ENCODE data around the gene MVB12A.

Gene MVB12A

GRCh38 chr19:17405250-17406045 lies 14.4 kb upstream of the MVB12A start, which contains the start of gene BST2:
Gene BST2, minus strand, starts transcription at chr19:17405630. Its CDS starts 55 bp downstream, at chr19:17405575.
- DNase-seq = peak; percentile 59

DNA sequence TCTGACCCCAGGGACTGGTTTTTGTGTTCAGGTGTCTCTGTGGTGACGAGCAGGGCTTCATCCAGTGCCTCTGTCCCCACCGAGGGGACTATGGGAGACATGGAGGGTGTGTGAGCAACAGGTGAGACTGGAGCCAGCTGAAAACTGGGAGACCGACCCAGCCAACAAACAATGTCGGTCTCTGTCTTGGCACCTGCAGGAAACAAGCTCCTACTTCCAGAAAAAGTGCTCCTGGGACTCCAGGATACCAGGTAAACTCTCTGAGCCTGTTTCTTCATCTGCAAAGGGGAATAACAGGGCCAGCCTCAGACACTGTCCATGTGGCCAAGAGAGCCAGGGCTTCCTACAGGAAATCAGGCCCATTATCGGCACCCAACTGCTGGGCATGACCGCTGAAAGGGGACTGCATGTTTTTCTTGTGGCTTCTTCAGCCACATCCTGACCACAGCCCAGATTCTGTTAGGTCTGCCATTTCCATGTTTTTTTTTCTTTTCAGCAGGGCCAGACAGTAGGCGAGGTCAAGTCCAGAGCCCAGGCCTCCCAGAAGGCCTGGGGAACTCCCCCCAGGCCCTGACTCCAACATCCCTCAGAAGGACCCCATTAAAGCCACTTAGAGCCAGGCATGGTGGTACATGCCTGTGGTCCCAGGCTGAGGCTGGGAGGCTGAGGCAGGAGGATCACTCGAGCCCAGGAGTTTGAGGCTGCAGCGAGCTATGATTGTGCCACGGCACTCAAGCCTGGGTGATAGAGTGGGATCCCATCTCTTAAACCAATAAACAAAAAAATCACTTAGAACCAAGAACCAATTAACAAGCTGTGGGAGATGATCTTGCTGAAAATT lies 13.6 kb upstream of the MVB12A start:
- no peak for DNase-seq

DNA sequence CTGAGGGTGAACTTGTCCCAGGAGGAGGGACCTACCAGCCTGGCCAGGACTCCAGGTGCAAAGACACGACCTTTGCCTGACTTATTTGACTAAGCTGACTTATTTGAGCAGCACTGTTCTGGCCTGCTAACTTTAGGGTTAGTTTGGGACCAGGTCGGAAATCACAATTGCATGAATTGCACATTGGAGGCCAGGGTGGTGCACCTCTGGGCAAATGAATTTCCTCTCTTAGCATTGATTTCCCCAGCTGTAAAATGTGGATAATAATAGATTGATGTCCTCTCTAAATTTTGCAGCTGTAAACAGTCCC lies 13.0 kb upstream of the MVB12A start:
- no peak for DNase-seq

GRCh38 chr19:17409990-17410389 lies 9.9 kb upstream of the MVB12A start:
- no peak for DNase-seq

- DNase-seq = no peak
These were observed 8.0 kb upstream of the MVB12A start for GRCh38 chr19:17411801-17412200.

GRCh38 chr19:17414097-17414496 lies 5.8 kb upstream of the MVB12A start:
- DNase-seq = no peak

DNA sequence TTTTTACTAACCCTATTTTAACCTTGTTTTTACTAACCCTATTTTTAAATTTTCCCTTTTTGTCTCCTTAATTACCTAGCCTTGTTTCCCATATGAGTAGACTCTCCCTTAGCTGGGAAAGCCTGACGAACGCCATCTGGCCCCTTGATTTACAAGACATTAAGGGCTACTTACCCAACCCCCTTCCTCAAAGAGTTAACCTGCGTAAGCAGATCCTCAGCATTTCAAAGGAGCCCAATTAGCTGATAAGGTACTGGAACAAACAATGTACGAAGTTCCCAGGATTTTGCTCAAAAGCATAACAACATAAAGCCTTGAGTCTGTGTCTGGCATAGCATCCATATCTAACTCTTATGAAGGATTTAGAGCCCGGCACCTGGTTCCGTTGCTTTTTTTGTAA lies 4.7 kb upstream of the MVB12A start:
- DNase-seq = no peak

GRCh38 chr19:17418710-17419109 lies 1.1 kb upstream of the MVB12A start:
- no peak for DNase-seq

DNA sequence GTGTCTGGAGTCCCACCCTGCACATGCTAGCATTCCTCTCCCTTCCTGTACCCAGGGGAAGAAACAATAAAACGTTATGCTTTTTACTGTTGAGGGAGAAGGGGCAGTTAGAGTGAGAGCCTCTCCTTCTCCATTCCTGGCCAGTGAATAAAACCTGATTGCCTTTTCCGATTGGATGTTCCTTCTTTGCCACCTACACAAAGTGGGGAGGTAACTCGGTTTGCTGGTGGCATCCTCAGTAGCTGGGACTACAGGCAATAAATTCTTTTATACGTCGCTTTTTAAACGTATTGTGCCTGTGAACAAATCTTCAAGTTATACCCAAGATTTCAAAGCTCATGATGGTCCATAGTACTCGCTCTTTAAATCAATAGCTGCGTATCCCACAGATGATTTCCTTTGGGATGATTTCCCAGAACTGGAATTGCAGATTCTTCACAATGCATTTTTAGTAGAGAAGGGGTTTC lies 660 bp upstream of the MVB12A start:
- no peak for DNase-seq

DNA sequence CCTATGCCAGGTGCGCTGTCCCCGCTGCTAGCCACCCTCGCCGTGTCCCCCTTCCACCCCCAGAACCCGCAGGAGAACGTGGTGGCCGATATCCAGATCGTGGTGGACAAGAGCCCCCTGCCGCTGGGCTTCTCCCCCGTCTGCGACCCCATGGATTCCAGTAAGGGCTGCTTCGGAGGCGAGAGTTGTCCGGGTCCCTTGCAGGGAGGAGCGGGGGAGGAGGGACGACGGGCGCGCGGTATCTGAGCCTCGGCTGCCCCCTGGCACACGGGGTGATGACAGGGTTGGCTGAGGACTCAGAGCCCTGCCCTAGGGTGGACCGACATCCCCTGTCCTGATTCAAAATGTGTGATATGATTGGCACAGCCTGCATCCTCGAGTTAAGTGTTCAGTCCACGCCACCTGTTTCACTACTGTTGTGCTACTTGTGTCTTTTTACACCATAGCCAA lies 653 bp downstream of the MVB12A start:
- peak; percentile 56 for DNase-seq

DNA sequence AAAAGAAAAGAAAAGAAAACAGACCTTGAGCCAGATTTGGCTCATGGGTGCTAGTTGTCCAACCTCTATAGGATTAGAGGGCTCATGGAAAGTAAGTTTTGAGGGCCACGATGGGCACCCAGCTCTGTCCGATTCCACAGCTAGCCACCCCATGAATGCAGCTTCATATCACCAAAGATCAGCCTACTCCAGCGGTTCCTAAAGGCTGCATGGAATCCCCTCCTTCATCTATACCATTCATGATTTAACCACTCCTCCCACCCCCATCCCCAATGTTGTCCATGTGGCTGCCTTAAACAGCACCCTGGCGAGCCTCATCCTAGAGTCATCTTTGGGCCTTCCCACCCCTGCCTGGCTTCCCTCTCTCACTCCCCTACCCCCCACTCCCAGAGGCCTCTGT lies 2.1 kb downstream of the MVB12A start:
- DNase-seq = no peak

DNA sequence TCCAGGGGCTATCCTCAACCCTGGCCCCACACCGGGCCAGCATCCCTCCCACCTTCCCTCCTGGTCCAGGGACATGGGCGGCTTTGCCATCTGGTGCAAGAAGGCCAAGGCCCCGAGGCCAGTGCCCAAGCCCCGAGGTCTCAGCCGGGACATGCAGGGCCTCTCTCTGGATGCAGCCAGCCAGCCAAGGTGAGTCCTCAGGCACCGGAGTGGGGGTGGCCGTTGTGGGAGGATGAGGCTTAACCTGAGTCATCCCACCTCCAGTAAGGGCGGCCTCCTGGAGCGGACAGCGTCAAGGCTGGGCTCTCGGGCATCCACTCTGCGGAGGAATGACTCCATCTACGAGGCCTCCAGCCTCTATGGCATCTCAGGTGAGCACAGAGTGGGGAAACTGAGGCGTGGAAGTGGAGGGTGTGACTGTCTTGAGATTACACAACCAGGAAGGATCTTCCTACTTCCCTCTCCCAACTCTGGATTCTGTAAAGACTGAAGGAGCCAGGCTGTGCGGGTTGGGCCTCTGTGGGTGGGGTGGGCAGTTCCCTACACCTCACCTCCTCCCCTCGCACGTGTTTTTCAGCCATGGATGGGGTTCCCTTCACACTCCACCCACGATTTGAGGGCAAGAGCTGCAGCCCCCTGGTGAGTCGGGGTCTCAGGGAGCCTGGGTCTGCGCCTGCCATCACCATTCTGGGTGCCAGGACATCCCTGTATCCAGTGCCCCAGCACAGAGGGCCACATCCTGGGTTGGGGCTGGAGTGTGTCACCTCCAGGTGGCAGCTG lies 3.8 kb downstream of the MVB12A start:
- no peak for DNase-seq

DNA sequence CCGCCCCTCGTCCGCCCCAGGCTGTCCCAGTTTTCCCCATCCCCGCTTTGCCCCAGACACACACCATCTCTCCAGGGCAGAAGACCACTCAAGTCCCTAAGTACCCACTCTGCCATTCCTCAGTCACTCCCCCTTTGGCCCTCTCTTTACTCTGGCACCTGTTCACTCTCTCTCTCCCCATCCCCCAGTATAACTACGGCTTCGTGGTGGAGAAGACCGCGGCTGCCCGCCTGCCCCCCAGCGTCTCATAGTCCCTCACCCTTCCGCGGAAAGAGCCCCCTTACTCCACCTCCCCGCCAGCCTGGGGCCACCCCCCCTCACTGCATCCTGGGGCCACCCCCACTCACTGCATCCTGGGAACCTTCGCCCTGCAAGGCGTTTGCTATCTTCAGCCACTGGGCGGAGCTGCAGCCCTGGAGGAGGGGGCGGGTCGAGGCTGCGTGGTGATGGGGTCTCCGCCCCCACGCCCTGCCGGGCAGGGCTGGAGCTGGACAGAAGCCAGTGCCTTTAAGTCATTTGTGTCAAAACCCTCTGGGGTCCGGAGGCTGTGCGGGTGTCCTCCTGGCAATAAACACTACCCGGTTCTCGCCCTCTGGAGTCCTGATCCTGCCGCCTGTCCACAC lies 5.0 kb downstream of the MVB12A start:
- DNase-seq = peak; percentile 52

GRCh38 chr19:17429641-17430113 lies 9.8 kb downstream of the MVB12A start:
- no peak for DNase-seq

DNA sequence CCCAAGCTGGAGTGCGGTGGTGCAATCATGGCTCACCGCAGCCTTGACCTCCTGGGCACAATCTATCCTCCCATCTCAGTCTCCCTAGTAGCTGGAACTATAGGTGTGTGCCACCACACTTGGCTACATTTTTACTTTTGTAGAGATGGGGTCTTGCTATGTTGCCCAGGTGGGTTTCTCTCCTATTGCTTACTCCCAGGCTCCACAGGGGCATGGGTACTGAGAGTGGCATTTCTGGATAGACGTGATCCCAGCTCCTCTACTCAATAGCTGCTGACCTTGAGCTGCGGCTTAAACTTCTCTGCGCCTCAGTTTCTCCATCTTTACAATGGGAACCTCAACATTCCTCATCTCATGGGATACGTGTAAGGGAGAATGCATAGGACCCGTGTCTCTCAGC lies 11.6 kb downstream of the MVB12A start:
- no peak for DNase-seq

- no peak for DNase-seq
These were observed 15.4 kb downstream of the MVB12A start for GRCh38 chr19:17435218-17435617.

DNA sequence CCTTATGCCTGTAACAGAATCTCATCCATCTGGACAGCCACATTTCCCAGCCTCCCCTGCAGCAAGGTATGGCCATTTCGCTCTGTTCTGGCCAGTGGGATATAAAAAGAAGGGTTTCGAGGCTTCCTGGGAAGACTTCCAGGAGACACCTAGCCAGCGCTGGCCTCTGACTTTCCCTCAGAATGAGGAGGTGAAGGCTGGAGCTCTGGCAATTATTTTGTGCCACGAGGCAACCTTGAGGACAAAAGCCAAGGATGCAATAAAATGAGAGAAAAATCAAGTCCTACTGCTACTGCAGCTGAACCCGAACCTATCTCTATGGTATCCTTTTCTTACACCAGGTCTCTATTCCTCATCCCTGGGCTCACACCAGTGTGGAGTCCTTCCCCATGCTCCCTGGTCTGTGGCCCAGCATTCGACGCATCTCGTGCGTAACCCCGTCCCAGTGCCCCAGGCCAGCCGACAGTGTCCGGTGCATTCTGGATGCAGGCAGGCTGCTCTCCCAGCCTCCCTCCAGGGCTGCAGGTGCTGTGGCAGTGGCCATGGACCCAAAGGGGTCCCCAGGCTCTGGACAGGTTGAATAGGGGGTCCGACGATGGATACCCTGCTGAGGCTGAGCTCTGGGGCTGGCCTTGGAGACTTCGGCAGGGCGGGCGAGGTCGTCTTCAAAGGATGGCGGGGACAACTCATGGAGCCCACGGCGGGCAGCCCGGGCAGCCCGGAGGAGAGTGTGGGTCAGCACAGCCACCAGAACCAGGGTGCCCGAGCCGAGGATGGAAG lies 16.4 kb downstream of the MVB12A start:
- no peak for DNase-seq

GRCh38 chr19:17436874-17437267 lies 17.0 kb downstream of the MVB12A start:
- DNase-seq = no peak

DNA sequence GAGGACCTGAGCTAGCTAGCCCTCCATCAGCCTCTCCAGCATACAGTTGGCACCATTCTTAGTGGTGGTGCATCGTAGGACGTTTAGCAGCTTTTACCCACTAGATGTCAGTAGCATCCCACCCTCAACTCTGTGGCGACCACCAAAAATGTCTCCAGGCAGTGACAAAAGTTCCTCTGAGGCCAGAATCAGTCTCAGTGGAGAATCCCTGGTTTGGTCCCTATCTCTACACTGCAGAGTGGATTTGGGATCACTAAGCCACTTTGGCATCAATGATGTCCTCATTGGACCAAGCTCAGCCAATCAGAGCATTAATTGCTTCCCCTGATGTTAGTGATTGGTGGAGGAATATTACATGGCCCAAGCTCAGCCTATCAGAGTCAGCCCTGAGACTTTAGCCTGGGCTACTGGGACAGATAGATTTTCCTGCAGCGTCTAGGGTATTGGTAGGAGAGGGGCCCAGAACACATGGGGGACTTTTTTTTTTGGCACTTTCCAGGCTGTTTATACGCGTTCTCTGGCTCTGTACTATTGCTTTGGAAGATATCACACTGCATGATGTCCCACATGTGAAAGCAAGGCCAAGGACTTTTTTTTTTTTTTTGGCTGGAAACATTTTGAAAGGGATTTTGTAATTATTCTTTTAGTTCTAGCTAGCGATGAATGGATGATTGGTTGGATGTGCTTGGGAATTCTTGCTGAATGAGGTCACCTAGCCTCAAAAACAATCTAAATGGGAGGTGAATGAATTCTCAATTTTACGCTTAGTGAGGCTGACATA lies 21.6 kb downstream of the MVB12A start:
- peak; percentile 25 for DNase-seq

- no peak for DNase-seq
These were observed 25.8 kb downstream of the MVB12A start for GRCh38 chr19:17445526-17446165.

Data from CD4-positive, alpha-beta T cell treated with Interleukin-17A for 4 hours (primary cell).